GM15510 (cell line): Measurements from ENCODE around the gene VTI1A.

Source experiments
- POLR2A ChIP-seq: IDR thresholded peaks from 3 replicates; pipeline ENCODE4 v1.6.1; 2011; ENCODE audit warnings: borderline replicate concordance; ENCODE audit not compliant: insufficient read length; ENCODE audit errors: extremely low read depth

The VTI1A gene

GRCh38 chr10:112775892-112776674 is 329.1 kb downstream of the VTI1A start:
- TF ChIP-seq POLR2A, result no peak

- TF ChIP-seq POLR2A, result no peak
Measured at GRCh38 chr10:112778579-112778978, 331.6 kb downstream of the VTI1A start.

- TF ChIP-seq POLR2A, result no peak
Measured at GRCh38 chr10:112779025-112779770, 332.2 kb downstream of the VTI1A start.

GRCh38 chr10:112782200-112782907 is 335.3 kb downstream of the VTI1A start:
- TF ChIP-seq POLR2A, result no peak

GRCh38 chr10:112783351-112784021 is 336.5 kb downstream of the VTI1A start:
- TF ChIP-seq POLR2A, result no peak

- no peak for TF ChIP-seq POLR2A
Measured at GRCh38 chr10:112784022-112784461, 337.0 kb downstream of the VTI1A start.

- TF ChIP-seq POLR2A, result no peak
Measured at GRCh38 chr10:112785089-112785488, 338.1 kb downstream of the VTI1A start.

GRCh38 chr10:112789248-112789647 is 342.2 kb downstream of the VTI1A start:
- no peak for TF ChIP-seq POLR2A

GRCh38 chr10:112790030-112790429 is 343.0 kb downstream of the VTI1A start:
- TF ChIP-seq POLR2A, result no peak

- TF ChIP-seq POLR2A, result no peak
Measured at GRCh38 chr10:112790921-112791320, 343.9 kb downstream of the VTI1A start.

GRCh38 chr10:112791447-112791846 is 344.4 kb downstream of the VTI1A start:
- TF ChIP-seq POLR2A, result no peak

- no peak for TF ChIP-seq POLR2A
Measured at GRCh38 chr10:112792487-112793201, 345.6 kb downstream of the VTI1A start.

GRCh38 chr10:112793202-112793921 is 346.3 kb downstream of the VTI1A start:
- no peak for TF ChIP-seq POLR2A

GRCh38 chr10:112794201-112794600 is 347.2 kb downstream of the VTI1A start:
- TF ChIP-seq POLR2A, result no peak

- TF ChIP-seq POLR2A, result no peak
Measured at GRCh38 chr10:112795067-112795466, 348.1 kb downstream of the VTI1A start.
